GM12878 (cell line): ENCODE measurements around the gene INSL3.

ENCODE experiments used
- CREM ChIP-seq: IDR thresholded peaks from 2 replicates; pipeline ENCODE4 v1.6.1; 2014; ENCODE audit warnings: antibody characterized with exemption, low read depth
- KDM1A ChIP-seq: fragments of 200-600 bp; sonication (generic); IDR thresholded peaks from 2 replicates; pipeline ENCODE4 v1.6.1; 2016; ENCODE audit warnings: borderline replicate concordance
- PAX8 ChIP-seq: fragments of 450-650 bp; IDR thresholded peaks from 2 replicates; pipeline ENCODE4 v1.6.1; 2017; ENCODE audit warnings: mild to moderate bottlenecking, moderate library complexity
- POLR2AphosphoS5 ChIP-seq: IDR thresholded peaks from 2 replicates; pipeline ENCODE4 v1.6.1; 2011; ENCODE audit warnings: mild to moderate bottlenecking, low read length, inconsistent platforms
- TF ChIP-seq, protein P1 (sequence below), 3 experiments: IDR thresholded peaks in 2 of 3; conservative IDR thresholded peaks in 1 of 3; 2 replicates each; pipeline ENCODE4 v1.5.1; 2011; ENCODE audit warnings: low read depth in 3 of 3, low read length in 3 of 3, mild to moderate bottlenecking in 3 of 3, control low read depth in 2 of 3, moderate library complexity in 2 of 3, inconsistent platforms in 1 of 3, mixed read lengths in 1 of 3; ENCODE audit not compliant: control insufficient read depth in 2 of 3, insufficient read depth in 1 of 3; ENCODE audit errors: extremely low read depth in 1 of 3

DNA sequence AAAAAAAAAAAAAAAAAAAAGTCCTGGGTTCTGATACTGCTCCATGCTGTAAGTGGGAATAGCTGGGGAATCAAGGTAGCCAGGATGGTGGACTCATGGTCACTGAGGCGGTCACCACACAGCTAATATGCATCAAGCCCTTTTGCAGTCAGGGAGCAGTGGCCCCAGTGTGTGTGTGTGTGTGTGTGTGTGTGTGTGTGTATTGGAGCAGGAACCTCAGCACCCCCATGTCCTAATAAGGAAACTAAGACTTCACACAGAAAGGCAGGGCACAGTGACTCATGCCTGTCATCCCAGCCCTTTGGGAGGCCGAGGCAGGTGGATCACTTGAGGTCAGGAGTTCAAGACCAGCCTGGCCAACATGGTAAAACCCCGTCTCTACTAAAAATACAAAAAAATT is 14.4 kb downstream of the INSL3 start:
- no peak for TF ChIP-seq POLR2AphosphoS5
- TF ChIP-seq PAX8 = no peak
- TF ChIP-seq, protein P1, sequence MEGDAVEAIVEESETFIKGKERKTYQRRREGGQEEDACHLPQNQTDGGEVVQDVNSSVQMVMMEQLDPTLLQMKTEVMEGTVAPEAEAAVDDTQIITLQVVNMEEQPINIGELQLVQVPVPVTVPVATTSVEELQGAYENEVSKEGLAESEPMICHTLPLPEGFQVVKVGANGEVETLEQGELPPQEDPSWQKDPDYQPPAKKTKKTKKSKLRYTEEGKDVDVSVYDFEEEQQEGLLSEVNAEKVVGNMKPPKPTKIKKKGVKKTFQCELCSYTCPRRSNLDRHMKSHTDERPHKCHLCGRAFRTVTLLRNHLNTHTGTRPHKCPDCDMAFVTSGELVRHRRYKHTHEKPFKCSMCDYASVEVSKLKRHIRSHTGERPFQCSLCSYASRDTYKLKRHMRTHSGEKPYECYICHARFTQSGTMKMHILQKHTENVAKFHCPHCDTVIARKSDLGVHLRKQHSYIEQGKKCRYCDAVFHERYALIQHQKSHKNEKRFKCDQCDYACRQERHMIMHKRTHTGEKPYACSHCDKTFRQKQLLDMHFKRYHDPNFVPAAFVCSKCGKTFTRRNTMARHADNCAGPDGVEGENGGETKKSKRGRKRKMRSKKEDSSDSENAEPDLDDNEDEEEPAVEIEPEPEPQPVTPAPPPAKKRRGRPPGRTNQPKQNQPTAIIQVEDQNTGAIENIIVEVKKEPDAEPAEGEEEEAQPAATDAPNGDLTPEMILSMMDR (IDR thresholded peaks at IDR 0.05 in 2 of 3, conservative IDR thresholded peaks at IDR 0.05 in 1 of 3; ENCODE audit: control insufficient read depth in 2 of 3, extremely low read depth in 1 of 3, insufficient read depth in 1 of 3, low read depth in 3 of 3, low read length in 3 of 3) = no peak
- TF ChIP-seq KDM1A = no peak
- TF ChIP-seq CREM = no peak
